Body of pancreas (tissue), 4 donors: ENCODE measurements around the gene EGFL7. TPM values are rescaled to one million over a fixed set of nuclear protein-coding genes. Genes with fewer than 3 reads are reported as not detected.

Experiments
- ATAC-seq: fragments of 150-250 bp; one replicate; pipeline ENCODE4 v1.9.1; 2016
- DNase-seq, 4 donors: peaks; one replicate each; pipeline ENCODE4 v3.0.0-alpha.2; 2019
- H3K27ac ChIP-seq, 4 donors: fragments of 200-600 bp; sonication (generic); 1 replicate in 3 of 4; 2 replicates in 1 of 4; pipeline versions ENCODE4 v1.5.1 to v1.6.1; 2016 to 2019; ENCODE audit warnings: mild to moderate bottlenecking in 1 of 4, mixed read lengths in 1 of 4, moderate library complexity in 1 of 4
- H3K27me3 ChIP-seq, 2 donors: fragments of 200-600 bp; sonication (generic); one replicate each; pipeline ENCODE4 v1.6.0; 2016; ENCODE audit warnings: mild to moderate bottlenecking in 1 of 2
- H3K36me3 ChIP-seq, 2 donors: fragments of 200-600 bp; sonication (generic); replicated peaks in 1 of 2; 2 replicates each; pipeline ENCODE4 v1.5.1; 2016; ENCODE audit warnings: low read depth in 2 of 2; ENCODE audit not compliant: insufficient read depth in 1 of 2
- H3K4me1 ChIP-seq: fragments of 200-600 bp; sonication (generic); one replicate; pipeline ENCODE4 v1.6.0; 2016
- H3K4me3 ChIP-seq, 2 donors: fragments of 200-600 bp; sonication (generic); 1 replicate in 1 of 2; 2 replicates in 1 of 2; pipeline ENCODE4 v1.5.1; 2016 to 2019
- H3K9me3 ChIP-seq, 3 donors: fragments of 200-600 bp; sonication (generic); 1 replicate in 2 of 3; 2 replicates in 1 of 3; pipeline ENCODE4 v1.5.1; 2016
- POLR2A ChIP-seq, 3 donors: fragments of 450-650 bp; IDR thresholded peaks; one replicate each; pipeline ENCODE4 v1.6.1; 2016; ENCODE audit warnings: antibody characterized with exemption in 3 of 3, mild to moderate bottlenecking in 2 of 3
- WGBS, 2 donors: methylation state at CpG; one replicate each; pipeline ENCODE4 v1.1.5; 2017; 5-methylcytosine and 5-hydroxymethylcytosine counted together
- intact Hi-C: fragments of 100-400 bp; cut with DNase I; formaldehyde crosslinking; loops from one replicate; pipeline ENCODE4 v1.15.1; 2023
- total RNA-seq, 2 donors: library from RNA; depleted of rRNA; stranded (reverse); fragments of >200 nt; gene quantifications; one replicate each; pipeline ENCODE4 v1.1.0, GENCODE V29; 2016
- TF ChIP-seq, protein P1 (sequence below), 7 experiments: fragments of 450-650 bp in 4 of 7; fragments of 200-600 bp in 3 of 7; sonication (generic) in 3 of 7; IDR thresholded peaks; one replicate each; pipeline ENCODE4 v1.5.1; 2016 to 2019; ENCODE audit warnings: antibody characterized with exemption in 7 of 7

Gene EGFL7
- total RNA-seq, 2 donors from 2014 or later: 14.8 to 47.0 TPM

GRCh38 chr9:136693135-136693489 is 30.4 kb downstream of the EGFL7 start:
- 82% methylated on average over 14 of the region's 14 CpGs for WGBS, 2 donors
- Histone ChIP-seq H3K9me3 (no peaks in the 10 kb centered on the region), H3K27ac (peak overlapping the region; percentile 92 to 97 (median 94)), H3K36me3 (no peaks in the 10 kb centered on the region), H3K4me1 (peaks cover 96% of the 10 kb centered on the region), H3K4me3 (no peak overlapping the region), H3K27me3 (no peaks in the 10 kb centered on the region)
- TF ChIP-seq, protein P1, sequence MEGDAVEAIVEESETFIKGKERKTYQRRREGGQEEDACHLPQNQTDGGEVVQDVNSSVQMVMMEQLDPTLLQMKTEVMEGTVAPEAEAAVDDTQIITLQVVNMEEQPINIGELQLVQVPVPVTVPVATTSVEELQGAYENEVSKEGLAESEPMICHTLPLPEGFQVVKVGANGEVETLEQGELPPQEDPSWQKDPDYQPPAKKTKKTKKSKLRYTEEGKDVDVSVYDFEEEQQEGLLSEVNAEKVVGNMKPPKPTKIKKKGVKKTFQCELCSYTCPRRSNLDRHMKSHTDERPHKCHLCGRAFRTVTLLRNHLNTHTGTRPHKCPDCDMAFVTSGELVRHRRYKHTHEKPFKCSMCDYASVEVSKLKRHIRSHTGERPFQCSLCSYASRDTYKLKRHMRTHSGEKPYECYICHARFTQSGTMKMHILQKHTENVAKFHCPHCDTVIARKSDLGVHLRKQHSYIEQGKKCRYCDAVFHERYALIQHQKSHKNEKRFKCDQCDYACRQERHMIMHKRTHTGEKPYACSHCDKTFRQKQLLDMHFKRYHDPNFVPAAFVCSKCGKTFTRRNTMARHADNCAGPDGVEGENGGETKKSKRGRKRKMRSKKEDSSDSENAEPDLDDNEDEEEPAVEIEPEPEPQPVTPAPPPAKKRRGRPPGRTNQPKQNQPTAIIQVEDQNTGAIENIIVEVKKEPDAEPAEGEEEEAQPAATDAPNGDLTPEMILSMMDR (IDR thresholded peaks at IDR 0.05): no peak
- TF ChIP-seq POLR2A (IDR thresholded peaks at IDR 0.05): no peak
- ATAC-seq (no peak), DNase-seq (peak in 1 of 4 donors; percentile 4)
- intact Hi-C loops: no loop called here

- H3K4me1 ChIP-seq: peaks cover 96% of the 10 kb centered on the region
- peak in 2 of 3 donors; percentile 21 to 24 for TF ChIP-seq POLR2A (IDR thresholded peaks at IDR 0.05)
- TF ChIP-seq, protein P1 (IDR thresholded peaks at IDR 0.05): no peak
- intact Hi-C loops: no loop called here
- ATAC-seq: peak; percentile 72
- H3K9me3 ChIP-seq: no peaks in the 10 kb centered on the region
- H3K36me3 ChIP-seq: no peaks in the 10 kb centered on the region
- H3K27me3 ChIP-seq: no peaks in the 10 kb centered on the region
- peak; percentile 88 to 97 (median 92) for DNase-seq
- H3K27ac ChIP-seq: peak overlapping the region; percentile 92 to 97 (median 94)
- WGBS, 2 donors: 21 to 29% methylated on average over 13 to 14 of the region's 15 CpGs
- H3K4me3 ChIP-seq: no peak overlapping the region
These were observed 30.9 kb downstream of the EGFL7 start for GRCh38 chr9:136693490-136694162.

GRCh38 chr9:136694163-136694871 is 31.6 kb downstream of the EGFL7 start:
- H3K36me3 ChIP-seq: no peaks in the 10 kb centered on the region
- no peaks in the 10 kb centered on the region for H3K27me3 ChIP-seq
- DNase-seq: peak; percentile 74 to 84 (median 78)
- H3K4me1 ChIP-seq: peaks cover 96% of the 10 kb centered on the region
- H3K9me3 ChIP-seq: no peaks in the 10 kb centered on the region
- peak; percentile 49 for ATAC-seq
- intact Hi-C loops: no loop called here
- 16 to 38% methylated on average over 11 to 32 of the region's 32 CpGs for WGBS, 2 donors
- peak overlapping the region; percentile 92 to 97 (median 94) for H3K27ac ChIP-seq
- TF ChIP-seq, protein P1 (IDR thresholded peaks at IDR 0.05): peak; percentile 73 to 83 (median 77)
- TF ChIP-seq POLR2A (IDR thresholded peaks at IDR 0.05): no peak
- no peak overlapping the region for H3K4me3 ChIP-seq

GRCh38 chr9:136694872-136695247 is 32.1 kb downstream of the EGFL7 start:
- intact Hi-C loops: no loop called here
- Histone ChIP-seq H3K27me3 (no peaks in the 10 kb centered on the region), H3K9me3 (no peaks in the 10 kb centered on the region), H3K4me3 (no peak overlapping the region), H3K27ac (peak overlapping the region; percentile 92 to 97 (median 94)), H3K36me3 (no peaks in the 10 kb centered on the region), H3K4me1 (peaks cover 91% of the 10 kb centered on the region)
- 50 to 51% methylated on average over 11 of the region's 11 CpGs for WGBS, 2 donors
- no peak for ATAC-seq
- DNase-seq: peak in 1 of 4 donors; percentile 43
- TF ChIP-seq, protein P1 (IDR thresholded peaks at IDR 0.05): no peak
- no peak for TF ChIP-seq POLR2A (IDR thresholded peaks at IDR 0.05)
